H1 (cell line): ENCODE data around the gene PGAP3. TPM values are rescaled to one million over a fixed set of nuclear protein-coding genes. Genes with fewer than 3 reads are reported as not detected.

Source experiments
- CTCF ChIA-PET: fragments of 300-600 bp; sonication (Branson Sonifier 250); formaldehyde crosslinking; loops from one replicate; lab custom pipeline; 2021; ENCODE audit not compliant: partially characterized antibody; lab: Charles Lee
- POLR2A ChIA-PET: fragments of 300-600 bp; sonication (Branson Sonifier 250); formaldehyde crosslinking; loops from one replicate; lab custom pipeline; 2021; ENCODE audit warnings: inconsistent platforms; ENCODE audit not compliant: partially characterized antibody; lab: Charles Lee
- DNase-seq, 2 experiments: peaks; one replicate each; pipeline versions ENCODE4 v3.0.0 to v3.0.0-alpha.2; 2010 to 2022; ENCODE audit warnings: low spot score in 2 of 2, low read depth in 1 of 2, mixed read lengths in 1 of 2
- FAIRE-seq: peaks from 2 replicates; lab custom pipeline; 2011; peaks lifted over from hg19 to GRCh38; lab: Jason Lieb, UNC
- H2AFZ ChIP-seq: 2 replicates; pipeline ENCODE4 v1.8.1; 2012; ENCODE audit warnings: low read length, inconsistent platforms
- H2AK5ac ChIP-seq: 2 replicates; pipeline ENCODE4 v1.6.1; 2013; ENCODE audit warnings: low read depth, low read length
- H2BK120ac ChIP-seq: replicated peaks from 2 replicates; pipeline ENCODE3; 2013; ENCODE audit warnings: low read depth, low read length, inconsistent platforms
- H2BK12ac ChIP-seq: 2 replicates; pipeline ENCODE4 v1.6.1; 2013; ENCODE audit warnings: low read depth, low read length
- H2BK15ac ChIP-seq: 2 replicates; pipeline ENCODE4 v1.6.1; 2013; ENCODE audit warnings: low read length
- H2BK20ac ChIP-seq: 2 replicates; pipeline ENCODE4 v1.6.1; 2013; ENCODE audit warnings: low read length
- H2BK5ac ChIP-seq: 2 replicates; pipeline ENCODE4 v1.6.1; 2013; ENCODE audit warnings: low read depth, low read length
- H3K14ac ChIP-seq: 2 replicates; pipeline ENCODE4 v1.6.1; 2013; ENCODE audit warnings: inconsistent platforms; ENCODE audit not compliant: insufficient read length
- H3K18ac ChIP-seq: 2 replicates; pipeline ENCODE4 v1.6.1; 2013; ENCODE audit warnings: low read length; ENCODE audit errors: extremely low read depth
- H3K23ac ChIP-seq: 2 replicates; pipeline ENCODE4 v1.6.1; 2013; ENCODE audit warnings: inconsistent platforms; ENCODE audit not compliant: insufficient read length
- H3K23me2 ChIP-seq: 2 replicates; pipeline ENCODE4 v1.6.1; 2013; ENCODE audit warnings: low read depth, low read length
- H3K27ac ChIP-seq: 2 replicates; pipeline ENCODE4 v1.6.1; 2011; ENCODE audit warnings: low read depth, low read length, inconsistent platforms
- H3K27me3 ChIP-seq, 4 experiments: replicated peaks in 1 of 4; 1 replicate in 1 of 4; 2 replicates in 3 of 4; pipeline versions ENCODE4 v1.6.1 to v1.8.1; 2011 to 2013; ENCODE audit warnings: low read length in 3 of 4, mild to moderate bottlenecking in 3 of 4, inconsistent platforms in 2 of 4, mixed read lengths in 2 of 4, moderate library complexity in 1 of 4; ENCODE audit not compliant: control insufficient read depth in 3 of 4, insufficient read depth in 3 of 4; ENCODE audit errors: extremely low read depth in 1 of 4
- H3K36me3 ChIP-seq, 4 experiments: 2 replicates each; pipeline versions ENCODE4 v1.6.1 to v1.8.1; 2011 to 2013; ENCODE audit warnings: mild to moderate bottlenecking in 4 of 4, low read length in 3 of 4, moderate library complexity in 2 of 4, control low read depth in 1 of 4, inconsistent platforms in 1 of 4; ENCODE audit not compliant: insufficient read depth in 4 of 4, control insufficient read depth in 2 of 4
- H3K4ac ChIP-seq: replicated peaks from 2 replicates; pipeline ENCODE3; 2013; ENCODE audit warnings: low read length, low read depth, mixed read lengths, inconsistent platforms; ENCODE audit not compliant: insufficient read length
- H3K4me1 ChIP-seq, 4 experiments: replicated peaks in 1 of 4; 1 replicate in 1 of 4; 2 replicates in 3 of 4; pipeline versions ENCODE4 v1.6.1 to v1.8.1; 2011 to 2013; ENCODE audit warnings: low read length in 3 of 4, inconsistent platforms in 2 of 4, mixed read lengths in 1 of 4; ENCODE audit not compliant: insufficient read depth in 4 of 4, control insufficient read depth in 3 of 4
- H3K4me2 ChIP-seq, 2 experiments: 2 replicates each; pipeline versions ENCODE4 v1.6.1 to v1.8.1; 2011 to 2013; ENCODE audit warnings: low read depth in 2 of 2, low read length in 2 of 2, control low read depth in 1 of 2, inconsistent platforms in 1 of 2, mild to moderate bottlenecking in 1 of 2; ENCODE audit not compliant: insufficient read depth in 1 of 2
- H3K4me3 ChIP-seq, 4 experiments: fragments of 200-600, 300-600 bp in 1 of 4; sonication (generic), shearing (Covaris generic), sonication (Bioruptor Twin) in 1 of 4; 2 replicates each; pipeline versions ENCODE4 v1.5.1 to v1.8.1; 2011 to 2016; ENCODE audit warnings: low read length in 4 of 4, low read depth in 3 of 4, control low read depth in 2 of 4, inconsistent platforms in 2 of 4, mild to moderate bottlenecking in 2 of 4, mixed read lengths in 1 of 4, moderate library complexity in 1 of 4; ENCODE audit not compliant: insufficient read depth in 2 of 4; ENCODE audit errors: extremely low read depth in 1 of 4
- H3K56ac ChIP-seq: replicated peaks from 2 replicates; pipeline ENCODE3; 2013; ENCODE audit warnings: low read depth, mild to moderate bottlenecking, mixed read lengths, low read length, inconsistent platforms; ENCODE audit not compliant: insufficient read length
- H3K79me1 ChIP-seq: 2 replicates; pipeline ENCODE4 v1.6.1; 2013; ENCODE audit warnings: low read depth, low read length, control low read depth
- H3K79me2 ChIP-seq, 2 experiments: 2 replicates each; pipeline versions ENCODE4 v1.6.1 to v1.8.1; 2012 to 2013; ENCODE audit warnings: low read length in 2 of 2, mild to moderate bottlenecking in 2 of 2, inconsistent platforms in 1 of 2; ENCODE audit not compliant: insufficient read depth in 2 of 2, control insufficient read depth in 1 of 2
- H3K9ac ChIP-seq, 4 experiments: replicated peaks in 1 of 4; 1 replicate in 1 of 4; 2 replicates in 3 of 4; pipeline versions ENCODE4 v1.6.1 to v1.8.1; 2011 to 2013; ENCODE audit warnings: low read depth in 3 of 4, low read length in 3 of 4, control low read depth in 2 of 4, mild to moderate bottlenecking in 2 of 4, moderate library complexity in 2 of 4, inconsistent platforms in 1 of 4; ENCODE audit errors: extremely low read depth in 1 of 4
- H3K9me3 ChIP-seq, 2 experiments: 2 replicates each; pipeline versions ENCODE4 v1.6.1 to v1.8.1; 2012 to 2013; ENCODE audit warnings: mild to moderate bottlenecking in 2 of 2, moderate library complexity in 2 of 2, control low read depth in 1 of 2, inconsistent platforms in 1 of 2, low read depth in 1 of 2, low read length in 1 of 2, mixed read lengths in 1 of 2; ENCODE audit not compliant: insufficient read depth in 2 of 2
- H4K20me1 ChIP-seq, 2 experiments: replicated peaks in 1 of 2; 2 replicates each; pipeline versions ENCODE3 to v1.8.1; 2011 to 2013; ENCODE audit warnings: inconsistent platforms in 2 of 2, low read length in 2 of 2, mild to moderate bottlenecking in 1 of 2; ENCODE audit not compliant: insufficient read depth in 2 of 2, control insufficient read depth in 1 of 2
- H4K5ac ChIP-seq: 2 replicates; pipeline ENCODE4 v1.6.1; 2013; ENCODE audit warnings: low read length, low read depth, mixed read lengths, inconsistent platforms; ENCODE audit not compliant: insufficient read length
- H4K8ac ChIP-seq: 2 replicates; pipeline ENCODE4 v1.8.0; 2013; ENCODE audit warnings: mild to moderate bottlenecking, moderate library complexity, low read length, inconsistent platforms; ENCODE audit not compliant: insufficient read depth; ENCODE audit errors: extremely low read depth
- H4K91ac ChIP-seq: replicated peaks from 2 replicates; pipeline ENCODE3; 2013; ENCODE audit warnings: low read length, mixed read lengths, inconsistent platforms; ENCODE audit not compliant: insufficient read length
- ASH2L ChIP-seq: fragments of 200-600, 300-600 bp; sonication (generic); IDR thresholded peaks from one replicate; pipeline ENCODE4 v1.7.1; 2017; ENCODE audit warnings: low read length
- CBX5 ChIP-seq: fragments of 300-800, 300-1000 bp; sonication (generic); IDR thresholded peaks from 2 replicates; pipeline ENCODE4 v1.7.1; 2016; ENCODE audit warnings: antibody characterized with exemption, low read length, low read depth
- EP300 ChIP-seq, 2 experiments: IDR thresholded peaks; 1 replicate in 1 of 2; 2 replicates in 1 of 2; pipeline ENCODE4 v1.6.1; 2011 to 2012; ENCODE audit warnings: low read depth in 2 of 2, low read length in 2 of 2, mild to moderate bottlenecking in 2 of 2, borderline replicate concordance in 1 of 2, inconsistent platforms in 1 of 2, moderate library complexity in 1 of 2
- EZH2 ChIP-seq: fragments of 200-600 bp; sonication (generic); IDR thresholded peaks from 2 replicates; pipeline ENCODE4 v1.7.1; 2012; ENCODE audit warnings: low read depth, mild to moderate bottlenecking, moderate library complexity, low read length, inconsistent platforms; ENCODE audit not compliant: severe bottlenecking
- JUND ChIP-seq: IDR thresholded peaks from 2 replicates; pipeline ENCODE4 v1.6.1; 2011; ENCODE audit warnings: mild to moderate bottlenecking, improper control_type of control experiment, low read length
- POLR2AphosphoS5 ChIP-seq: IDR thresholded peaks from 2 replicates; pipeline ENCODE4 v1.6.1; 2011; ENCODE audit warnings: low read depth, low read length
- RAD21 ChIP-seq, 2 experiments: IDR thresholded peaks in 1 of 2; conservative IDR thresholded peaks in 1 of 2; 2 replicates each; pipeline ENCODE4 v1.6.1; 2011; ENCODE audit warnings: low read depth in 2 of 2, low read length in 2 of 2, improper control_type of control experiment in 1 of 2, inconsistent platforms in 1 of 2, mild to moderate bottlenecking in 1 of 2, moderate library complexity in 1 of 2
- SP2 ChIP-seq: IDR thresholded peaks from 2 replicates; pipeline ENCODE4 v1.6.1; 2012; ENCODE audit warnings: mild to moderate bottlenecking, low read length, inconsistent platforms
- WGBS, 2 experiments: shearing (Covaris generic) in 1 of 2; methylation state at CpG; one replicate each; pipeline versions ENCODE4 v1.1.6 to v1.1.7; 2013 to 2015; ENCODE audit warnings: low lambda C conversion rate in 2 of 2, mixed read lengths in 2 of 2, inconsistent platforms in 1 of 2, low coverage in 1 of 2, missing lambda C conversion rate in 1 of 2; ENCODE audit not compliant: insufficient replicate concordance in 2 of 2, insufficient coverage in 1 of 2, insufficient read length in 1 of 2; ENCODE audit errors: extremely low coverage in 1 of 2, missing lambda C conversion rate in 1 of 2; 5-methylcytosine and 5-hydroxymethylcytosine counted together
- polyA plus RNA-seq, 7 experiments: library from polyadenylated mRNA; depleted of rRNA in 3 of 7; stranded (reverse) in 5 of 7; unstranded in 2 of 7; fragments of >200 nt in 5 of 7; fragments of 200-250 nt in 2 of 7; gene quantifications; 1 replicate in 5 of 7; 2 replicates in 1 of 7; 4 replicates in 1 of 7; pipeline versions ENCODE4 v1.2.1 to v1.2.3, GENCODE V29; 2011 to 2013; ENCODE audit warnings: missing spikeins in 2 of 7, mixed read lengths in 2 of 7
- total RNA-seq: library from RNA; stranded (reverse); fragmentation: NEBNext Ultra II Directional; extraction: Animal tissue kit (Norgen Biotek cat#: 25700); gene quantifications from 2 replicates; pipeline ENCODE4 v1.2.1, GENCODE V29; 2021
- TF ChIP-seq, protein P1 (sequence below), 3 experiments: IDR thresholded peaks; 1 replicate in 2 of 3; 2 replicates in 1 of 3; pipeline versions ENCODE4 v1.5.1 to v1.6.1; 2011; ENCODE audit warnings: low read length in 3 of 3, mild to moderate bottlenecking in 3 of 3, inconsistent platforms in 2 of 3, low read depth in 1 of 3, moderate library complexity in 1 of 3; ENCODE audit not compliant: insufficient read depth in 1 of 3; ENCODE audit errors: control extremely low read depth in 1 of 3

The PGAP3 gene
- total and polyA plus RNA-seq, 2 of the 8 experiments (the other 6 are each of a cell fraction or from before 2014, with no cell fraction given) = 21.0 to 30.7 TPM

DNA sequence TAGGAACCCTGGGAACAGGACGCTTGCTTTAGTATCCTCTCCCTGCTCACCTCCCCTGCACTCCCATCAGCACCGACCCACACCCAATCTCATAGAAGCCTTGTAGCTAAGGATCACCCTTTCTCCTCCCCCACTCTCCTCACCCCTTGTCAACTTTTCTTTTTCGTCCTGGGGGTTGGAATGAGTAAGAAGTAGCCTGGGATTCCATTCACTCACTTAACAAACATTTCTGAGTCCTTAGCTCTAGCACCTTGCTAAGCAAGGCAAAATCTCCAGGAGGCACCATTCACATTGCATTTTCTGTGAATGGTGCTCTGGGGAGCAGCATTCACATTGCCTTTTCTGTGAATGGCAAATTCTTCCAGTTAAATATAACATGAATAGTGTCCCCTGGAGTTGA lies 1.1 kb upstream of the PGAP3 start:
- H3K9me3 ChIP-seq = no peaks in the 10 kb centered on the region
- H3K4me2 ChIP-seq = peak overlapping the region; percentile 93 to 98
- peak overlapping the region; percentile 99 for H2BK5ac ChIP-seq
- H3K23ac ChIP-seq = no peak overlapping the region
- peaks cover 0 to 3% (median 0%) of the 10 kb centered on the region in 4 experiments; a peak in 1 of 8 replicates for H3K36me3 ChIP-seq
- H3K56ac ChIP-seq = peak overlapping the region; percentile 94
- peak overlapping the region; percentile 58 for H2AK5ac ChIP-seq
- peaks cover 12% of the 10 kb centered on the region for H3K23me2 ChIP-seq
- H3K4me3 ChIP-seq = peak overlapping the region; percentile 75 to 84 (median 80); a peak in 7 of 8 replicates
- no peak overlapping the region for H2BK15ac ChIP-seq
- H3K79me2 ChIP-seq = peaks cover 0 to 4% of the 10 kb centered on the region in 2 experiments; a peak in 1 of 4 replicates
- WGBS, 2 experiments = 0% methylated on average over 3 of the region's 3 CpGs; no CpG with 5 or more reads in 1 of the 2 experiments
- peaks cover 0 to 13% (median 3%) of the 10 kb centered on the region in 4 experiments; a peak in 6 of 7 replicates for H3K4me1 ChIP-seq
- H3K18ac ChIP-seq = peak overlapping the region; percentile 99
- ChIA-PET POLR2A (interaction anchor here (0.6 to 38.1 kb wide), 19 partner anchors 2 to 424 kb away, joined by 3 to 708 read pairs (median 5); partner anchors contain the start of genes ERBB2, MIEN1, PGAP3 and PNMT), CTCF (interaction anchor here (1.1 to 52.4 kb wide), 8 partner anchors 10 to 55 kb away, joined by 3 to 1885 read pairs (median 8); partner anchors contain the start of genes ERBB2, MIEN1, PNMT and PPP1R1B)
- FAIRE-seq (peak; percentile 65), DNase-seq (peak; percentile 52 to 73)
- H3K4ac ChIP-seq = peak overlapping the region; percentile 99
- H2BK12ac ChIP-seq = peak overlapping the region; percentile 90; the same call in 1 of the 2 replicates
- peak overlapping the region; percentile 24; the same call in 1 of the 2 replicates for H2BK20ac ChIP-seq
- H3K9ac ChIP-seq = peak overlapping the region in 3 of 4 experiments; percentile 87 to 89 (median 87); a peak in 6 of 7 replicates
- H3K27me3 ChIP-seq = no peaks in the 10 kb centered on the region
- H4K91ac ChIP-seq = peak overlapping the region; percentile 71
- no peak overlapping the region for H3K14ac ChIP-seq
- peak overlapping the region; percentile 99 for H2BK120ac ChIP-seq
- no peak overlapping the region for H4K5ac ChIP-seq
- peak overlapping the region; percentile 97 for H3K27ac ChIP-seq
- H4K20me1 ChIP-seq = no peaks in the 10 kb centered on the region
- no peak overlapping the region for H4K8ac ChIP-seq
- H3K79me1 ChIP-seq = 0 out of 2 replicates have a peak, but pooled peaks cover 2% of the 10 kb centered on the region
- no peak overlapping the region for H2AFZ ChIP-seq
- peak in 1 of 2 experiments; percentile 39; a peak in 3 of 4 replicates for TF ChIP-seq RAD21 (IDR thresholded peaks at IDR 0.05 in 1 of 2, conservative IDR thresholded peaks at IDR 0.05 in 1 of 2; ENCODE audit: low read depth in 2 of 2, low read length in 2 of 2)
- TF ChIP-seq ASH2L = peak; percentile 66
- peak; percentile 14; the same call in 1 of the 2 replicates for TF ChIP-seq POLR2AphosphoS5
- TF ChIP-seq, protein P1, sequence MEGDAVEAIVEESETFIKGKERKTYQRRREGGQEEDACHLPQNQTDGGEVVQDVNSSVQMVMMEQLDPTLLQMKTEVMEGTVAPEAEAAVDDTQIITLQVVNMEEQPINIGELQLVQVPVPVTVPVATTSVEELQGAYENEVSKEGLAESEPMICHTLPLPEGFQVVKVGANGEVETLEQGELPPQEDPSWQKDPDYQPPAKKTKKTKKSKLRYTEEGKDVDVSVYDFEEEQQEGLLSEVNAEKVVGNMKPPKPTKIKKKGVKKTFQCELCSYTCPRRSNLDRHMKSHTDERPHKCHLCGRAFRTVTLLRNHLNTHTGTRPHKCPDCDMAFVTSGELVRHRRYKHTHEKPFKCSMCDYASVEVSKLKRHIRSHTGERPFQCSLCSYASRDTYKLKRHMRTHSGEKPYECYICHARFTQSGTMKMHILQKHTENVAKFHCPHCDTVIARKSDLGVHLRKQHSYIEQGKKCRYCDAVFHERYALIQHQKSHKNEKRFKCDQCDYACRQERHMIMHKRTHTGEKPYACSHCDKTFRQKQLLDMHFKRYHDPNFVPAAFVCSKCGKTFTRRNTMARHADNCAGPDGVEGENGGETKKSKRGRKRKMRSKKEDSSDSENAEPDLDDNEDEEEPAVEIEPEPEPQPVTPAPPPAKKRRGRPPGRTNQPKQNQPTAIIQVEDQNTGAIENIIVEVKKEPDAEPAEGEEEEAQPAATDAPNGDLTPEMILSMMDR (IDR thresholded peaks at IDR 0.05; ENCODE audit: control extremely low read depth in 1 of 3, insufficient read depth in 1 of 3, low read depth in 1 of 3, low read length in 3 of 3) = no peak
- TF ChIP-seq EZH2 = peak; percentile 32
- TF ChIP-seq JUND = no peak
- no peak for TF ChIP-seq EP300 (IDR thresholded peaks at IDR 0.05; ENCODE audit: borderline replicate concordance in 1 of 2, low read depth in 2 of 2, low read length in 2 of 2)
- no peak for TF ChIP-seq CBX5
- TF ChIP-seq SP2 = no peak
